Suppressor macrophage treated with lipopolysaccharide for 4 hours (primary cell): Measurements from ENCODE around the gene PRKN.
"Not testable (repeated sequence)": the region's sequence is repeated elsewhere in the genome, so short reads cannot be mapped to it uniquely, and the experiment has no call there.

Experiments
- DNase-seq: peaks from one replicate; pipeline ENCODE4 v3.0.0-alpha.2; 2020

PRKN gene

DNA sequence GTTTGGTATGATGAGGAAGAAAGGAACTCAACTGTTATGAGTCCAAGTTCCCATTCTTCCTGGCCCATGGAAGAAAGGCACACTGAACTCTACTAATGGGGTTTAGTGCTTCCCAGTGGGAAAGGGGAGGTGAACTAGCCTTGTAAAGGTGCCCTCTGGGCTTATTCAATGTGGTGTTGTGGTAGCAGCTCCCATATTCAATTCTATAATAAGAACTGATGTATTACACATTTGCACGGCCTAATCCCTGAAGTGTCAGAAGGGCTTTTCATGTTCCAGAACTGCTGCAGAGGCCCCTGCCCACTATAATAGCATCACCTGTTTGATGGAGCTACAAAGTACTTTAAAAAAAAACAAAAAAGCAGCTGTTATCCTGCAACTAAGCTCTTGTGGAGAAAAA is 17.1 kb downstream of the PRKN start:
- DNase-seq: no peak

DNA sequence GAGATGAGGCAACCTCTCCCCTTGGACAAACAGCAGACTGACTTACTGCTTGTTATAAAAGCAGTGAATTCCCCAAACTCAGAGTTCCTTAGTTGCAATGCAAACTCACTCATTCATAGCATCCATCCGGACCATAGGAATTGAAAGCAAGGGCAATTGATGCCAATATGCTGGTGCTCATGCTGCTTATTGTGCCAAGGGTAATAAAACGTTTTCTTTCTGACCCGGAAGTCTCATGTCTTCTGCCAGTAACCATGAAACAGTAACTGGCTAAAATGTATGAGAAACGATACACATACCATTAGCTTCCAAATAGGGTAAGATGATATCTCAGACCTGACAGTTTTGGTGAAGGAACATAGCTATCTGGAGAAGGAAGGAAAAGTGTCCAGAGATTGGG is 18.1 kb downstream of the PRKN start:
- no peak for DNase-seq

DNA sequence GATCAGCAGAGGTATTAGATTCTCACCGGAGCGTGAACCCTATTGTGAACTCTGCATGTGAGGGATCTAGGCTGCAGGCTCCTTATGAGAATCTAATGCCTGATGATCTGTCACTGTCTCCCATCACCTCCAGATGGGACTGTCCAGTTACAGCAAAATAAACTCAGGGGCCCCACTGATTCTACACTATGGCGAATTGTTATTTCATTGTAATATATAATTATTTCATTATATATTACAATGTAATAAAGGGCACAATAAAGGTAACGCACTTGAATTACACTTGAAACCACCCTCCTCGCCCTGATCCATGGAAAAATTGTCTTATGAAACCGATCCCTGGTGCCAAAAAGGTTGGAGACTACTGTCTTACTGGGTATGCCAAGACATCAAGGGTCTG is 18.6 kb downstream of the PRKN start:
- DNase-seq: no peak

DNA sequence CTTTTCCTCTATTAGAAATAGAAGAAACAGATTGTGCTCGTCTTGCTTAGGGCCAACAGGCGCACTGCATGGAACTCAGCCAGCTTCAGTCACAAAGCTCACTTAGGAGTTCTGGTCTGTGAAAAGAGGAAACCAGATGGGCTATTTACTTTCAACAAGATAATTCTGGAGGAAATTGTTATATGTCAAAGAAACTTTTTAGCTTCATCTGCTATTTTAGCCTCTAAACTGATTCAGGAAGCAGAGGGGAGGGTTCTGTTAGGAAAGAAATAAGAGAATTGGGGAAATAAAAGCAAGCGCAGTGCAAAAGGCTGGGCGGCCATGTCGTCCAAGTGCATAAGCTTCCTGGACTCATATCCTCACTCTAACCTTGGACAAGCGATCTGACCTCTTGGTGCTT is 21.3 kb downstream of the PRKN start:
- peak; percentile 29 for DNase-seq

DNA sequence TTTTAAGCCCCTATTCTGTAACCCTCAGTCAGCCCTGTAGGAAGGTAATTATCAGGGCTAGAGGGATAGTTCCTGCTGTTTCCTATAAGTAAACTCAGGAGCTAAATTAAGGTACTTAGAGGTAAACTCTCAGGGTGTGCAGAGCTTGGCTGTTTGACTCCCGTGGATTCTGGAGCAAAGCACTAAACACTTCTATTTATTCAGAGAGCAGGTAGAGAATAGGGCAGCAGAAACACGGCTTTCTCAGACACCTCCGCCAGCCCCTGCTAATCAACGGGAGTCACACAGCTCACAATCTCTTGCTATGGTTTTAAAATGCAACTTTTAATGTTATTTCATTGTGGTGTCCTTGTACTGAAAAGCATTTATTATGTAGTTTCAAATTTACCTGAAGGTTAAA is 21.8 kb downstream of the PRKN start:
- DNase-seq: no peak

DNA sequence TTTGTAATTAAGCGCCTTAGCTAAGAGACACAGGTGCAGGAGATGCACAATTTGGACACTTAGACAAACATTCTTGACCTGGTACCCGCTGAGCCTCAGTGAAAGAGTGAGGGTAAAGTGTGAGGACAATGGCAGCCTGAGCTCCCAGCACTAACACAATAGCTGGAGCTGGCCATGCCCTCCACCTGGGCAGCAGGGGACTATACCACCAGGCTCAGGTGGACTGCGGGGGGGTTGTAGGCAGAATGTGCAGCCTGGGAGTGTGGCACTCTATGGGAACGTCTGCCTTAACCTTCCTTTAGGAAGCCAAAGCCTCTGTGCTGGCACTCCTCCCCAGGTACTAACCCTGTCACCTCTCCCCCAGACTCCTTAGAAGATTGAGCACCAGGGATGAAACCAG is 23.6 kb downstream of the PRKN start:
- no peak for DNase-seq

DNA sequence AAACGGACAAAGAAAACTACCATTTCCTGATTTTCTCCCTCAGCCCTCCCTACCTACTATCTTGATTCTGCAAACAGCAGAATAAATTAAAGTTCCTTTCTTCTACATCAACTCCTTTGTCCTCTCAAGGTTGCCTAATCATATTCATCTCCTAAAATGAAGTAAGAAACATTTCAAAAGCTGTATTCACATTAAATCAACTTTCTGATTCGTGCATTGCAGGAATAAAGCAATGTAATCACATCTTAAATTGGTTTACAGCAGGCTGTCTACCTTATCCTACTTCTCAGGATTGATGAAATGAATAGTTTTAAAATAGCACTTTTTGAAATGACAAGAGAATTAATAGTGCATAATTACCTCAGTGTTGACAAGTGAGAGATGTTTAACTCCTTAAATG is 25.1 kb downstream of the PRKN start:
- DNase-seq: no peak

DNA sequence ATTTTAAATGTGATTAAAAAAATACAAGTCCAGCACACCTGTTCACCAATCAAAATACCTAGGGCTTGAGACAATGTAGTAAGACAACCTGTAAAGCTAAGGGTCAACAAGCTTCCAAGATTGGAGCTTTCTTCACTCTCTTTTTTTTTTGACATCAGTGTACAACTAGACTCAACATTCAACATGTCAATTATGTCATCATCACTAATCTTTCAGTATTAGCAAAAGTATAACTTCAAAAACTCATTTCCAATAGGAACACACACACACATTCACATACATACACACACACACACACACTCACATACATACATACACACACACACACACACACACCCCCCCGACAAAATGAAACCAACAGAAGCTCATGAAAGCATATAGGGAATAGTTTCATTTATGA is 26.0 kb downstream of the PRKN start:
- no peak for DNase-seq

DNA sequence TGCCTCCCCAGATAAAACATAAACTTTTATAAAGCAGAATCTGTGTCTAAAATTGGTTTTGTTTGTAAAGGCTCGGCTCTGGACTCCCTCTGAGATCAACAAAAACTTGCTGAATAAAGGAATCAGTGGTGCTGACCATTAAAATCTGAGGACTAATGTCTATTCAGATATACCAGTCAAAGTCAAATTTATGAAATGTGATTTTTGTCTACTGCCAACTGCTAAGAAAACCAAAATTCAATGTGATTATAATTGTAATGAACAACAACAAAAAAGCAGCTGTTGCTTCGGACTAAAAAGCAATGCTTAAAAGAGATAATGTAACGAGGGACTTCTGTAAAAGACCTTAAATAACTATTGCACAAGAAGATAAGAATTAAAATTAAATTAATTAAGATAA is 26.6 kb downstream of the PRKN start:
- no peak for DNase-seq

DNA sequence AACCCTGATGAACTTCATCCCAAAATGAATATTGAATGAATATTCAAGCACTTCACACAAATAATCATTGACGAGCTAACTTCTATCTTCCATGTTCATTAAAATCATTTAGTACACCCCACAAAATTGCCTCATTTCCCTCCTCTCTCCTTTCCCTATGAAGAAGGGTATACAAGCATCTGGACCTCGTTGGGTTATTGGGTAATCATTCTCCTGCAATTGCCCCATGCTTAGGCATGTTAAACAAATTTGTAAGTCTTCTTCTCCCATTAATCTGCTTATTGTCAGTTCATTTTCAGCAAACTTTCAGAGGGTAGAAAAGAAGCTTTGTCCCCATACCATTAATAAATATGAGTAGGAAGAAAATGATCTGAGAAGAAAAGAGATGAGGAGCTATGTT is 27.6 kb downstream of the PRKN start:
- DNase-seq: no peak

DNA sequence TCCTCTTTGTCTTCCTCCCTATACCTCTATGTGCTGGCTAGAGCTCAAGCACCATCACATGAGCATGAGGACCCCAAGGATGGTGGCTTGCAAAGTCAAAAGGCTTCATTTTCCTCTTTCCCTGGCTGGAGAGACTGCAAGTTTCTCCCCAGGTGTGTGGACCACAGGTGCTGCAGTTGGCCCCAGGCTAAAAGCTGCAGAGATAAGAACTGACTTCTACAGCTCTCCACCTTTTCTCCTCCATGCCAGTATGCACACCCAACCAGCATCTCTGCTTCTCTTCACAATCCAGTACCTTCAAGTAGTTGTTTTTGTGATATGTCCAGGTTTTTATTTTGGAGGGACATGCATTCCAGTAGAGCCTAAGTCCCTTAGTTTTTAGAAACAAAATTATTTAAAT is 29.1 kb downstream of the PRKN start:
- DNase-seq: no peak

DNA sequence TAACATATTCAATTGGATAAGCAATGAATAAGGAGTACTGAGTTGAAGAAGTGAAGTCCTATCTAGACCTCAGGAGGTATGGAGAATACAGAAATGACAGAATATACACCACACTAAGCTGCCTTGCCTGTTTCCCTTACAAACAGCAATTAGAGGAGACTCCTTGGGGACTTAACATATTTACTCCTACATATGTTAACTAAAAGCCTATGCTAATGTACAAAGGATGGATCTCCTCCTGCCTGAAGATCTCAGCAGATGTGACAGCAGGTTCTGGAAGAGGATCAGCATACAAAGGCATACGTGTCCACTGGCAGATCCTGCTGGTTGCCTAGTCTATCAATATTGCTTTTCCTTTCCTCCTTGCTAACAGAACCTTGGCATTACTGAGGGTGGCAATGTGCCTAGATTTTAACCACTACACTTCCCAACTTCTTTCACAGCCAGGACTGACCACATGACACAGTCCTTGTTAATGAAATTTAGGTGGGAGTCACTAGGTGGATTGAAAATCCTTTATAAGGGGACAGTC is 29.6 kb downstream of the PRKN start:
- no peak for DNase-seq

DNA sequence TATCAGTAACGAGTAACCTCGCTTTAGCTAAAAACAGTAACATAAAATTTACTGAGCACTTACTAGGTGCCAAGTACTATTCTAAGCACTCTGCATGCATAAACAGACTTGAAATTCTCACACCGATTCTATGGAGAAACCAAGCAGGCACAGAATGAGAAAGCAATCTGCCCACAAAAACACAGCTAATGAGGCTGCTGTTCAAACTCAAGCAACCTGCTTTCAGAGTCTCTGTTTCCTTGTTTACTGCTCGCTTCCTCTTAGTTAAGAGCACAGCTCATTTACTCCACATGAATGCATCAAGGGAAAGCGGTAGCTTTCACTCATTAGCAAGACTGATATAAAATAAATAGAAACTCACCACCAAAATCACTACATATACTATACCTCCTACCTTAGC is 37.4 kb downstream of the PRKN start:
- no peak for DNase-seq

DNA sequence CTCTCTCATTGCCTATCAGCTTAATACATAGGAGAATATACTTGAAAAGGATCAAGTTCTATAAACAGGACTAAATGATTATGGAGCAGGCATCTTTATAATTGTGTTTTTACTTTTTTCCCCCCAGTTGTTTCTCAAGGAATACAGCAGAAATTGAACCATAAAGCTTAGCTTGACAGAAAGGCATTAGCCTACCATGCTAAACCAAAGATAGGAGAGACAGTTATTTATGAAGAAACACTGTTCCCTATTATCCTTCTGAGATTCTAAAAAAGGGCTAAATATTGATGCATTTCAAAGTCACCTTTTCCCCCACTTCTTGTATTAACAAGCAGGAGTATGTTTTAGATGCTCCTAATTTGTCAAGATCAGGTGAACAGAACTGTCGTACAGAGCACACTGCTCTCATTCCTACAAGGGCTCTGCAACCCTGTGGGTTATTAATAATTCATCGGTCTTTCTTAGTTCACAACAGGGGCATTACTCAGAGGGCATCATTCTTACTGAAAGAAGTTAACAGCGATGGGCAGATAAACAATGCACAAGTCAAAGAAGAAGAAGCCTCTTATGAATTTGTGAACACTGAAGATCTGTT is 38.7 kb downstream of the PRKN start:
- no peak for DNase-seq

DNA sequence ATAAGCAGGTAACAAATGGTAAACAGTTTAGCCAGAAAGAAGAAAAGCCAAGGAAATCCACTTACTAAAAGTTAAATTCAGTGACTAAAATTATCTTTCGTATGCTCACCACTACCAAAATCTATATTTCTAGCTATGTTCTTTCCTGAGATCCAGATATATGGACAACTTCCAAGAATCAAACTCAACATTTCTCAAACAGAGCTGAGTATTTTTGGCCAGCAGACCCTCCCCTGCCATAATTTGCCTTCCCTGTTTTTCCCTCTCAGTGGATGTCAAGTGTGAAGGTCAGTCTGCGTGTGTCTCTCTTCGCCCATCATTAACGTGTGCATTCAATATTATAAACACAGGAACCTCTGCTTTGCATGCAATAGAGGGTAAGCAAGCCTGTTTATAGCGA is 42.0 kb downstream of the PRKN start:
- no peak for DNase-seq

DNA sequence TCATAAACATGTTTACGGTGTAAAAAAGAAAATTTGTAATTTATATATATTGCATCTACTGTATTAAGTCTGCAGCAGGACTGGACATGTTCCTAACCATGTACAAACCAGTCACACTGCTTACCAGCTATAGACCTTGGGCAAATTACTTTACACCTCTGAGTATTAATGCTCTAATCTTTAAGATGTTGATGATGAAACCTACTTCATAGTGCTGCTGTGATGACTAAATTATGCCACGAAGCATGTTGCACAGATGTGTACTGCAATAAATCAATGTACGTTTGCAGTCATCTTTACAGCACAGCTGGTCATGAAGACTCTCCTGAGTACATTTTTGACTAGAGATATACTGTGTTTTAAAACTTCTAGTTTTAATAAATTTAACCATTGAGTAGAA is 42.6 kb downstream of the PRKN start:
- DNase-seq: no peak

DNA sequence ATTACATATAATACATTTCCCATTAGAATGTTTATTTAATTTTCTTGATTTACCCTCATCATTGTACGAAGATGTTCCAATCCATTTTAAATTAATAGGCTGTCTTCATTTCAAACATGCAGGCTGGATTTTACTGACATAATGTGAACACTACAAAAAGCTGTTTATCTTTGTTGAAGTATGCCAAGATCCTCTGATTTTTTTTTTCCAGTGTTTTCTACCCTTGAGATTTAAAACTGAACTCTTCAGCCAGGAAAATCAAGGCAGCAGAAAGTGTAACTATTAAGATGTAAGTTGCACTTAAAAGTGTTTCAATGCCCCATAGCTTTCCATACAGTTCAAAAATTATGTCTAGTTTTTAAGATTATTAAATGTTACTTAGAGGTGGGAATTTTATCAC is 43.5 kb downstream of the PRKN start:
- DNase-seq: no peak

DNA sequence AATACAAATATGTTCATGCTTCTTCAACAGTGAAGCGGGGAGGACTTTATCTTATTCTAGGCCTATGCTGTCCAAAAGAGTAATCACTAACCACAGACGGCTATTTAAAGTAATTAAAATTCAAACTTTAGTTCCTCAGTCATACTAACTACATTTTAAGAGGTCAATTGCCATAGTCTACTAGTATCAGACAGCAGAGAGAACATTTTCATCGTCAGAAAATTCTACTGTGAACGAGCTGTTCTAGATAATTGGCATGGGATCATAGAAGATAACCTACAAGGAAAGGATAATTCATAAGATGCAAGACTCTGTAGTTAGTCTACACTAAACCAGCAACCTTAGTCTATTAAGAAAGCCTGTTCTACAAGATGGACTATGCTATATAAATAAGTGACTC is 44.4 kb downstream of the PRKN start:
- no peak for DNase-seq

DNA sequence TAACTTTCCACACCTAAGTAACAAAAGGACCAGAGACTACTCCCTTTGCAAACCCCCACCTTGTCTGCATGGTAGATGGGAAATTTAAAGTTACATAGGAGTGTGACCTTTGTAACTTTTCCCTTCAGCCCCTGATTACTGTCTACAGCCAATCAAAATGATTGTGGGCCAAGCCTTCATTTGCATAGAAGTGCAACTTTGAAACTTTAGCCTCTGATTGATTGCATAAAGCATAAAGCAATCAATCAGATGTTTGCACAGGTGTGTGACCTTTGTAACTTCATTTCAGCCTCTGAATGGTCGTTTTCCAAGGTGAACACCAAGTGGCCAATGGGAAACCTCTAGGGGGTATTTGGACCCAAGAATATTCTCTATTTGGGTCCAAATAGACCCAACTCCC is 46.1 kb downstream of the PRKN start:
- no peak for DNase-seq

DNA sequence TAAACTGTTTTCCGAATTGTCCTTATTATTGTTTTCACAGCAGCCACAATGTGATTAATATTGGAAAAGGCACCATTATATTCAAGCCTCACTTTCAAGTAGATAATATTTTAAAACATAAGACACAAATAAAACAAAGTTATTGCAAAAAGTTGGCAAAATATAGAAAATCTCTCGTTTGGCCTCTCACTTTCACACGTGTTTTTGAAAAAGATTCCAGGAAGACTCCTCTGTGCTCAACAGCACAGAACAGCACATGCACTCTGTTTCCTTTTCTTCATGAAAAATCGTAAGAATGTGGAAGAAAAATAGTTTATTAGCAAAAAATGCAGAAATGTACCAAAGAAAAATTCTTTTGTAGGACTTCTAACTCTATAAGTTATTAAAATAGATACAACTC is 46.7 kb downstream of the PRKN start:
- DNase-seq: no peak

DNA sequence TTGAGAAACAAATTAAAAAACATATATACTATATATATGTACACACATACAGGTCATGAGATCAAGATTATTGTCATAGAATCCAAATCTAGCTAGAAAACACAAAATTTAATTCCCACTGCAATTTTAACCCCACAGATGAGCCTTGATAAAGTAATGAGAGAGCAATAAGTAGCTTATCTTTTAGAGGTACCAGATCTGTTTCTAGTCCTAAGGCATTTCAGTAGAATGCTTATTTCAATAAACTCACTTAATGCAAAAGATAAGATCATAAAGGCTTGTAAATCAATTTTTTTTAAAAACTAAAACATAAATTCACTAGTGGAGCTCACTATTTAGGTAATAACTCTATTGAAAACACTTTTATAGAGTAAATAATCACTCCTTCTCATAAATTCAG is 47.2 kb downstream of the PRKN start:
- DNase-seq: no peak

DNA sequence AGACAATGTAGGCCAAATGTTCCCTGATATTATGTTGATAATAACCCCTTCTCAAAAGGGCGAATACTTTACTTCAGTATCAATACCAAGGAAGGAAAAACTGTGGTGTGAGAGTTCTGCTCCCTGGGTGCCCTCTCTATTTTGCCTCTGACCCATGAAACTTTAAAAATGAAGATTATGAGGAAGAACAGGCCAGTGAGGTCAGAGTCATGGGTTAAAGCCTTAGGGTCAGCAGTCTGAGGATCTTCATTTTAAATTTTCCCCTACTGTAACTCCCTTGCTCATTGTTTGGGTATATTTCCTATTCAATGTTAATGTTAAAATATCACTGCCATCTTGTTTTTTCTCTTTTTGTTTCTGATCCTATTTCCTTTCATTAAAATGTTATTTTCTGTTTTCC is 47.9 kb downstream of the PRKN start:
- peak; percentile 54 for DNase-seq

DNA sequence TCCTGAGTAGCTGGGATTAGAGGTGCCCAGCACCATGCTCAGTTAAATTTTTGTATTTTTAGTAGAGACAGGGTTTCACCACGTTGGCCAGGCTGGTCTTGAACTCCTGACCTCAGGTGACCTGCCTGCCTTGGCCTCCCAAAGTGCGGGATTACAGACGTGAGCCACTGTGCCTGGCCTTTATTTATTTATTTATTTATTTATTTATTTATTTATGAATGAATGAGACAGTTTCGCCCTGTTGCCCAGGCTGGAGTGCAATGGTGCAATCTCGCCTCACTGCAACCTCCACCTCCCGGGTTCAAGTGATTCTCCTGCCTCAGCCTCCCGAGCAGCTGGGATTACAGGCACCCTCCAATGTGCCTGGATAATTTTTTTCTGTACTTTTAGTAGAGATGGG is 48.7 kb downstream of the PRKN start:
- not testable (repeated sequence) for DNase-seq

DNA sequence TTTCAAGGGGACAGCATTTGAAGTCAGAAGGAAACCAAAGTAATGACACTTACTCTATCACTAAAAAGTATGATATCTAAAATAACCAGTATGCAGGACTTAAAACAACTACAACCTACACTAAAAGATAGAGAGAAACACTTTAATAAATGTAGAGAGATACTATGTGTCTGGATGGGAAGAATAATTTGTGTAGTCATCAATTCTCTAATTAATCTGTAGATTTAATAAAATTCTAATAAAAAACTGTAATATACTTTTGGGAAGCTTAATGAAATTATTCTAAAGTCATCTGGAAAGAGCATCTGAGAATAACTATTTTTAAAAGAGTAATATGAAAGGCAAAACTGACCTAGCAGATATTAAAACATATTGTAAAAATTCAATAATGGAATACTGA is 52.1 kb downstream of the PRKN start:
- no peak for DNase-seq

DNA sequence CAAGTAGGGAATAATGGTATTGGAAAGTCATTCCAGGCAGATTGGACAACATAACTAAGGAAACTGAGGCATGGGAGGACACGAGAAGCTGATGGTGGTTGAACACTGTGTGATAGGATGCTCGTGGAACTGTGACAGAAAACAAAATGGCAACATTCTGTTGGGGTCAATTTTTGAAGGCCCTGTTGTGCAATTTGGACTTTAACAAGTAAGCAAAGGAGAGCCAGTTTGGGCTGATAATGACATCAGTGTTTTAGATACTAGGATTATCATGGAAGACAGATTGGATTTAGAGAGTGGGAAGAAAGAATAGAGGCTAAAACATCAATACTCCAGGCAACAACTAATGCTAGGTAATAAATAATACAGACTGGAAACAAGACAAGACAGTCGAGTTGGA is 53.1 kb downstream of the PRKN start:
- no peak for DNase-seq
